ENCODE data around the gene RALGAPA2.
"Not testable (repeated sequence)": the region's sequence is repeated elsewhere in the genome, so short reads cannot be mapped to it uniquely, and the experiment has no call there.

RALGAPA2 gene

DNA sequence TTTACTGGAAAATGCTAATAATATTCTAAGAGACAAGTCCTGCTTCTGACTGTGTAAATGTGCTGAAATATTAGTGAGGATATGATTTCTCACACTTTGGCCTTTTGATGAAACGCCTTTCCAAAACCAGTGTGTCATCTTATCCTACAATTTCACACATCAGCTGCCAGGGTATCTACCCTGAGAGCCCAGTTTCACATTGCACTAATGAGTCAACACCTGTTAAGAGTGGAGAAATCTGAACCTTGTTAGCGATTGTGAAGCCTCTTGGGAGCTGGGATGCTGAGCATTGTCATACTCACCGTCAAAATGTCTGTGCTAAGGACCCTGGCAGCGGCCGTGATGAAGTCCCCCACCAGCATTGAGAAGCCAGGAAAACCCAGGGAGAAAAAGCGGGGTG is 166.0 kb downstream of the RALGAPA2 start:
- no peak for TF ChIP-seq CTCF (conservative IDR thresholded peaks at IDR 0.05; ENCODE audit: control insufficient read depth, insufficient read depth, low read depth, low read length)
- no peak for DNase-seq (ENCODE audit: low read depth)
- no peak overlapping the region for H3K4me3 ChIP-seq (ENCODE audit: control insufficient read depth, low read depth, low read length)

GRCh38 chr20:20543348-20543747 is 169.1 kb downstream of the RALGAPA2 start:
- DNase-seq (ENCODE audit: low read depth); H3K4me3 ChIP-seq (ENCODE audit: control insufficient read depth, low read depth, low read length): not testable (repeated sequence)

- TF ChIP-seq CTCF (conservative IDR thresholded peaks at IDR 0.05; ENCODE audit: control insufficient read depth, insufficient read depth, low read depth, low read length): no peak
- DNase-seq (ENCODE audit: low read depth): no peak
- H3K4me3 ChIP-seq (ENCODE audit: control insufficient read depth, low read depth, low read length): no peak overlapping the region
These were observed 176.1 kb downstream of the RALGAPA2 start for GRCh38 chr20:20536240-20536933.

DNA sequence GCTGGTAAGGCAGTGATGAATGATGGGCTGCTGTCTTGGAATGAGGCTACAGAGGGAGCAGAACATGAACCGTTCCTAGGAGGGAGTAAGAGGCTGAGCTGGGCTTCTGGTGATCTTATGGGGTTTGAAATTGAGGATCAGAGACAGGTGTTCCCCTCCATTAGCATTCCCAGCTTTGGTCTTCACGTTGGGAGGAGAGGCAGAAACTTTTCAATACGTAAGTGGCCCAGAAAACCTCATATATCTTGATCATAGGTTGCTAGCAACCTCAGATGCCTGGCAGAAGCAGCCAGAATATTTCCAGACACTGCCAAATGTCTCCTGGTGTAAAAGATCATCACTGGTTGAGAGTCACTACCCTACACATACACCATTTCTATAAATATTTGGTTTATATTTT is 177.4 kb downstream of the RALGAPA2 start:
- H3K4me3 ChIP-seq (ENCODE audit: control insufficient read depth, low read depth, low read length): no peak overlapping the region
- TF ChIP-seq CTCF (conservative IDR thresholded peaks at IDR 0.05; ENCODE audit: control insufficient read depth, insufficient read depth, low read depth, low read length): no peak
- no peak for DNase-seq (ENCODE audit: low read depth)

GRCh38 chr20:20531283-20531682 is 181.2 kb downstream of the RALGAPA2 start:
- DNase-seq (ENCODE audit: low read depth): no peak
- H3K4me3 ChIP-seq (ENCODE audit: control insufficient read depth, low read depth, low read length): no peak overlapping the region
- no peak for TF ChIP-seq CTCF (conservative IDR thresholded peaks at IDR 0.05; ENCODE audit: control insufficient read depth, insufficient read depth, low read depth, low read length)

GRCh38 chr20:20530428-20531151 is 181.9 kb downstream of the RALGAPA2 start:
- H3K4me3 ChIP-seq (ENCODE audit: control insufficient read depth, low read depth, low read length): no peak overlapping the region
- TF ChIP-seq CTCF (conservative IDR thresholded peaks at IDR 0.05; ENCODE audit: control insufficient read depth, insufficient read depth, low read depth, low read length): no peak

DNA sequence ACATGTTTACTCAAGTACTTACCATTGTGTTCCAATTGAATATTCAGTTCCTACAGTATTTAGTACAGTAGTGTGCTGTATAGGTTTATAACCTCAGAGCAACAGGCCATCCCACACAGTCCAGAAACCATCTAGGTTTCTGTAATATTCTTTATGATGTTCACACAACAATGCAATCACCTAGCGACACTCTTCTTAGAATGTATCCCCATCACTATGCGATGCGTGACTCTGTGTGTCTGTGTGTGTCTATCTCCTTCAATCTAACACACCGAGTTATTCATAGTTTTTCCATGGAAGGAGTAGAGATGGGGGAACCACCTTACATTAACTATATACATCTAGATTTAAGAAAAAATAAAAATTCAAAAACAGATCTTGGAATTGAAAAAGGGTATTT is 182.8 kb downstream of the RALGAPA2 start:
- H3K4me3 ChIP-seq (ENCODE audit: control insufficient read depth, low read depth, low read length): no peak overlapping the region
- TF ChIP-seq CTCF (conservative IDR thresholded peaks at IDR 0.05; ENCODE audit: control insufficient read depth, insufficient read depth, low read depth, low read length): no peak
- DNase-seq (ENCODE audit: low read depth): no peak

More at GRCh38 chr20:20530428-20531151, 181.9 kb downstream of the RALGAPA2 start:
- no peak for DNase-seq (ENCODE audit: low read depth)

Data from fibroblast of mammary gland (primary cell).